Natural killer cell (primary cell): ENCODE measurements around the gene ZNF277. TPM values are rescaled to one million over a fixed set of nuclear protein-coding genes. Genes with fewer than 3 reads are reported as not detected.

Source experiments
- ATAC-seq, 3 donors: fragments of 150-1000 bp in 2 of 3; fragments of 200-7000 bp in 1 of 3; cut with Tn5 transposase; 1 replicate in 1 of 3; 2 replicates in 2 of 3; pipeline ENCODE4 v1.10.0; 2021; ENCODE audit warnings: mild to moderate bottlenecking in 2 of 3, moderate library complexity in 2 of 3
- DNase-seq, 2 donors: peaks; one replicate each; pipeline versions ENCODE4 v3.0.0 to v3.0.0-alpha.2; 2013 to 2021; ENCODE audit warnings: mixed read lengths in 1 of 2
- H3K27ac ChIP-seq: one replicate; pipeline ENCODE4 v1.5.1; 2013; ENCODE audit warnings: mild to moderate bottlenecking, low read length
- H3K27me3 ChIP-seq: one replicate; pipeline ENCODE4 v1.6.1; 2013; ENCODE audit warnings: low read length; ENCODE audit not compliant: control insufficient read depth, insufficient read depth
- H3K36me3 ChIP-seq: one replicate; pipeline ENCODE4 v1.6.1; 2013; ENCODE audit warnings: low read length; ENCODE audit not compliant: control insufficient read depth, insufficient read depth
- H3K4me1 ChIP-seq: one replicate; pipeline ENCODE4 v1.6.1; 2013; ENCODE audit warnings: low read length; ENCODE audit not compliant: control insufficient read depth, insufficient read depth
- H3K4me3 ChIP-seq: one replicate; pipeline ENCODE4 v1.5.1; 2013; ENCODE audit warnings: low read length
- H3K9me3 ChIP-seq: one replicate; pipeline ENCODE4 v1.6.1; 2013; ENCODE audit warnings: low read length; ENCODE audit not compliant: control insufficient read depth, insufficient read depth
- H3K27ac Mint-ChIP-seq, 2 donors: one replicate each; pipeline ENCODE4 v1.8.0; 2022; ENCODE audit warnings: mild to moderate bottlenecking in 2 of 2, mixed read lengths in 2 of 2, moderate library complexity in 1 of 2
- H3K27me3 Mint-ChIP-seq, 2 donors: one replicate each; pipeline ENCODE4 v1.8.0; 2022; ENCODE audit warnings: low read depth in 2 of 2, mixed read lengths in 2 of 2
- H3K36me3 Mint-ChIP-seq: one replicate; pipeline ENCODE4 v1.8.0; 2022; ENCODE audit warnings: mixed read lengths
- H3K4me1 Mint-ChIP-seq, 2 donors: one replicate each; pipeline ENCODE4 v1.8.0; 2022; ENCODE audit warnings: mixed read lengths in 2 of 2
- H3K4me3 Mint-ChIP-seq: one replicate; pipeline ENCODE4 v1.8.0; 2022; ENCODE audit warnings: mild to moderate bottlenecking, moderate library complexity, mixed read lengths
- H3K9me3 Mint-ChIP-seq, 2 donors: one replicate each; pipeline ENCODE4 v1.8.0; 2022; ENCODE audit warnings: mixed read lengths in 2 of 2
- CTCF ChIP-seq: fragments of 200-600 bp; IDR thresholded peaks from one replicate; pipeline ENCODE4 v1.8.0; 2022; ENCODE audit warnings: antibody characterized with exemption
- WGBS: methylation state at CpG from one replicate; pipeline ENCODE4 v1.1.7; 2013; ENCODE audit warnings: missing lambda C conversion rate; ENCODE audit not compliant: insufficient coverage; 5-methylcytosine and 5-hydroxymethylcytosine counted together
- intact Hi-C: fragments of 100-400 bp; cut with micrococcal nuclease; formaldehyde crosslinking; loops from one replicate; pipeline ENCODE4 v1.14.2; 2022
- total RNA-seq, 4 donors: library from RNA; stranded (reverse); fragments of 120-200 nt in 1 of 4; gene quantifications; one replicate each; pipeline versions ENCODE4 v1.2.3 to v1.2.4, GENCODE V29; 2013 to 2022

Gene ZNF277
- total RNA-seq, 3 donors from 2014 or later (not counting 1 experiment from before 2014, with no cell fraction given): 13.0 to 20.8 (median 16.7) TPM

GRCh38 chr7:112228632-112229031, 22.1 kb downstream of the ZNF277 start:
- Histone ChIP-seq H3K27me3 (no peaks in the 10 kb centered on the region), H3K4me3 (no peak overlapping the region), H3K9me3 (no peaks in the 10 kb centered on the region), H3K36me3 (no peaks in the 10 kb centered on the region), H3K27ac (no peak overlapping the region), H3K4me1 (no peaks in the 10 kb centered on the region)
- TF ChIP-seq CTCF: no peak
- Mint-ChIP-seq H3K27me3 (no peaks in the 10 kb centered on the region), H3K4me1 (peaks cover 64 to 65% of the 10 kb centered on the region in 2 donors), H3K27ac (no peak overlapping the region), H3K36me3 (no peaks in the 10 kb centered on the region), H3K9me3 (no peaks in the 10 kb centered on the region), H3K4me3 (no peak overlapping the region)
- intact Hi-C loops: no loop called here
- no CpG with 5 or more reads among the region's 2 CpGs for WGBS
- DNase-seq: no peak
- no peak for ATAC-seq

- no peak for ATAC-seq
- Mint-ChIP-seq H3K4me3 (no peak overlapping the region), H3K27me3 (no peaks in the 10 kb centered on the region), H3K4me1 (peaks cover 51 to 62% of the 10 kb centered on the region in 2 donors), H3K27ac (no peak overlapping the region), H3K36me3 (no peaks in the 10 kb centered on the region), H3K9me3 (no peaks in the 10 kb centered on the region)
- H3K9me3 ChIP-seq: no peaks in the 10 kb centered on the region
- WGBS: 96% methylated on average over 3 of the region's 4 CpGs
- H3K4me1 ChIP-seq: no peaks in the 10 kb centered on the region
- intact Hi-C loops: no loop called here
- DNase-seq: no peak
- no peak for TF ChIP-seq CTCF
- H3K36me3 ChIP-seq: no peaks in the 10 kb centered on the region
- H3K4me3 ChIP-seq: no peak overlapping the region
- no peak overlapping the region for H3K27ac ChIP-seq
- no peaks in the 10 kb centered on the region for H3K27me3 ChIP-seq
Measured at GRCh38 chr7:112232212-112232978, 25.9 kb downstream of the ZNF277 start.

- no peak overlapping the region for H3K27ac ChIP-seq
- 100% methylated on average over 3 of the region's 3 CpGs for WGBS
- no peaks in the 10 kb centered on the region for H3K27me3 Mint-ChIP-seq
- H3K27me3 ChIP-seq: no peaks in the 10 kb centered on the region
- no peak overlapping the region for H3K27ac Mint-ChIP-seq
- DNase-seq (no peak), ATAC-seq (no peak)
- no peak overlapping the region for H3K4me3 ChIP-seq
- no peaks in the 10 kb centered on the region for H3K9me3 ChIP-seq
- H3K4me1 ChIP-seq: no peaks in the 10 kb centered on the region
- H3K9me3 Mint-ChIP-seq: no peaks in the 10 kb centered on the region
- no peak overlapping the region for H3K4me3 Mint-ChIP-seq
- no peaks in the 10 kb centered on the region for H3K36me3 Mint-ChIP-seq
- TF ChIP-seq CTCF: no peak
- H3K36me3 ChIP-seq: no peaks in the 10 kb centered on the region
- H3K4me1 Mint-ChIP-seq: peaks cover 53 to 57% of the 10 kb centered on the region in 2 donors
- intact Hi-C loops: no loop called here
Measured at GRCh38 chr7:112233048-112233697, 26.7 kb downstream of the ZNF277 start.
